NAMALWA (cell line): ENCODE data around the gene IPO4.
A peak's percentile ranks its signal among the peaks of the same experiment; 100 is the strongest.
"Not testable (repeated sequence)": the region's sequence is repeated elsewhere in the genome, so short reads cannot be mapped to it uniquely, and the experiment has no call there.

ENCODE experiments used
- DNase-seq: peaks from one replicate; pipeline ENCODE4 v3.0.0-alpha.2; 2015; ENCODE audit warnings: low spot score

Gene IPO4

GRCh38 chr14:24215495-24216344 is 27.1 kb upstream of the IPO4 start, which contains the start of gene MDP1:
Gene MDP1 (minus strand): TSS chr14:24216066. CDS start chr14:24215955, 111 bp downstream.
- DNase-seq, result peak; percentile 96

GRCh38 chr14:24213866-24214662 is 25.4 kb upstream of the IPO4 start:
- peak; percentile 51 for DNase-seq

- DNase-seq, result peak; percentile 99
Observed at GRCh38 chr14:24212924-24213865, 24.6 kb upstream of the IPO4 start, which contains the start of gene CHMP4A. Gene CHMP4A (minus strand): TSS chr14:24213488. CDS start chr14:24213439, 49 bp downstream.

GRCh38 chr14:24211311-24211710 is 22.7 kb upstream of the IPO4 start:
- DNase-seq, result no peak

GRCh38 chr14:24207625-24208024 is 19.0 kb upstream of the IPO4 start:
- no peak for DNase-seq

GRCh38 chr14:24207104-24207551 is 18.5 kb upstream of the IPO4 start:
- DNase-seq, result peak; percentile 38

- peak; percentile 3 for DNase-seq
Observed at GRCh38 chr14:24206260-24207103, 17.9 kb upstream of the IPO4 start.

- peak; percentile 2 for DNase-seq
Observed at GRCh38 chr14:24204163-24205146, 15.8 kb upstream of the IPO4 start.

- not testable (repeated sequence) for DNase-seq
Observed at GRCh38 chr14:24203249-24203886, 14.8 kb upstream of the IPO4 start.

GRCh38 chr14:24202538-24202937 is 13.9 kb upstream of the IPO4 start:
- DNase-seq, result not testable (repeated sequence)

GRCh38 chr14:24198814-24199524 is 10.4 kb upstream of the IPO4 start:
- DNase-seq, result no peak

- peak; percentile 30 for DNase-seq
Observed at GRCh38 chr14:24197056-24197450, 8.4 kb upstream of the IPO4 start.

GRCh38 chr14:24196071-24197055 is 7.7 kb upstream of the IPO4 start:
- peak; percentile 74 for DNase-seq

- DNase-seq, result peak; percentile 89
Observed at GRCh38 chr14:24195186-24196070, 6.8 kb upstream of the IPO4 start, which contains the start of gene TM9SF1. Gene TM9SF1 (minus strand): TSS chr14:24195441. CDS start chr14:24195019, 422 bp downstream.

GRCh38 chr14:24194873-24195185 is 6.2 kb upstream of the IPO4 start:
- DNase-seq, result no peak
